ENCODE results near the gene ZNF423. TPM values are rescaled to one million over a fixed set of nuclear protein-coding genes. Genes with fewer than 3 reads are reported as not detected.

ZNF423 gene
- total and polyA plus RNA-seq, 9 of the 15 experiments (the other 6 are each of a cell fraction or from before 2014, with no cell fraction given): not detected

DNA sequence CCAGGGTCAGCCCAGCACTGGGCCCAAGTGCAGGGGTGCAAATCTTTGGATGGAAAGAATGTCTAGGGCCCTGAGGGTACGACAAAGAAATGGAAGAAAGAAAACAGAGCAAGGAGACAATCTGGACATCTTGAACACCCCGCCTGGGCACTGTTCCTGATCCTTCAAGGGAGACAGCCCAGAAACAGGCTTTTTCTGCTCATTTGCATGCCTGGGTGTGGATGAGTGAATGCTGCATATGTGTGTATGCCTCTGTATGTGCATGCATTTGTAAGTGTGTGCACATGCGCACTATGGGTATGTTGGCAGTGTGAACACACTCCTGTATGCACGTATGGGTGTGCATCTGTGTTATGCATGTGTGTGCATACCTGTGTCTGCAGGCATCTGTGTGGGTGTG, 79.2 kb downstream of the ZNF423 start:
- no peak overlapping the region for H3K4me3 ChIP-seq
- FAIRE-seq (no peak), DNase-seq (ENCODE audit: extremely low read depth in 1 of 4, low spot score in 3 of 4) (no peak), ATAC-seq (no peak)
- CTCF ChIA-PET (ENCODE audit: low intra/inter-chr PET ratio): no interaction called here
- POLR2A ChIA-PET: no interaction called here
- no peaks in the 10 kb centered on the region for H3K9me1 ChIP-seq (ENCODE audit: control insufficient read depth, insufficient read depth, low read length)
- intact Hi-C loops (cut with micrococcal nuclease): no loop called here
- H3K27ac ChIP-seq (ENCODE audit: extremely low read depth, low read depth, low read length): no peak overlapping the region
- no peak overlapping the region for H3K4me2 ChIP-seq (ENCODE audit: insufficient read depth, low read length)
- H3K27me3 ChIP-seq (ENCODE audit: control insufficient read depth in 2 of 2, insufficient read depth in 2 of 2, low read length in 2 of 2): peaks cover 0 to 18% of the 10 kb centered on the region in 2 experiments; a peak in 3 of 5 replicates
- H4K20me1 ChIP-seq (replicated peaks; ENCODE audit: control insufficient read depth, insufficient read depth, low read length): no peaks in the 10 kb centered on the region; the same call in 1 of the 2 replicates
- no peaks in the 10 kb centered on the region for H3K36me3 ChIP-seq (ENCODE audit: control insufficient read depth, insufficient read depth, low read length)
- no peak overlapping the region for H3K9ac ChIP-seq (ENCODE audit: insufficient read depth in 1 of 2, low read depth in 2 of 2, low read length in 2 of 2)
- no peaks in the 10 kb centered on the region for H3K4me1 ChIP-seq (replicated peaks in 1 of 2; ENCODE audit: control insufficient read depth in 2 of 2, insufficient read depth in 2 of 2, low read length in 2 of 2)
- H3K9me3 ChIP-seq (replicated peaks; ENCODE audit: control insufficient read depth, insufficient read depth, low read depth, low read length): no peaks in the 10 kb centered on the region
- H2AFZ ChIP-seq (ENCODE audit: low read depth, low read length): no peak overlapping the region
- WGBS (ENCODE audit: insufficient coverage, low coverage, missing lambda C conversion rate): 0% methylated on average over 4 of the region's 4 CpGs
- no peaks in the 10 kb centered on the region for H3K79me2 ChIP-seq (ENCODE audit: control insufficient read depth, insufficient read depth, low read length)
- no TSS peak for BruUV-seq (replicated peaks)
- in situ Hi-C loops (cut with MboI): no loop called here
- TF ChIP-seq LCOR (CRISPR knock-in tag; IDR thresholded peaks at IDR 0.05) (no peak), GATA2 (CRISPR knock-in tag; IDR thresholded peaks at IDR 0.05) (no peak), HNRNPLL (IDR thresholded peaks at IDR 0.05; ENCODE audit: low read depth, low read length, poor library complexity, severe bottlenecking) (no peak), ZBTB1 (CRISPR knock-in tag; IDR thresholded peaks at IDR 0.05; ENCODE audit: borderline replicate concordance, low read depth) (no peak), ZBTB8A (IDR thresholded peaks at IDR 0.05; ENCODE audit: partially characterized antibody) (no peak), ELF1 (tag; IDR thresholded peaks at IDR 0.05) (no peak), BRF2 (IDR thresholded peaks at IDR 0.05; ENCODE audit: borderline replicate concordance, insufficient read depth, insufficient read length) (no peak), ZNF263 (CRISPR knock-in tag; IDR thresholded peaks at IDR 0.05; ENCODE audit: borderline replicate concordance) (no peak), MTA3 (IDR thresholded peaks at IDR 0.05; ENCODE audit: borderline replicate concordance) (no peak), ZNF277 (CRISPR knock-in tag; IDR thresholded peaks at IDR 0.05; ENCODE audit: borderline replicate concordance) (no peak), POU5F1 (IDR thresholded peaks at IDR 0.05; ENCODE audit: borderline replicate concordance, low read depth, low read length, partially characterized antibody) (no peak)
- TF ChIP-seq, protein P1, sequence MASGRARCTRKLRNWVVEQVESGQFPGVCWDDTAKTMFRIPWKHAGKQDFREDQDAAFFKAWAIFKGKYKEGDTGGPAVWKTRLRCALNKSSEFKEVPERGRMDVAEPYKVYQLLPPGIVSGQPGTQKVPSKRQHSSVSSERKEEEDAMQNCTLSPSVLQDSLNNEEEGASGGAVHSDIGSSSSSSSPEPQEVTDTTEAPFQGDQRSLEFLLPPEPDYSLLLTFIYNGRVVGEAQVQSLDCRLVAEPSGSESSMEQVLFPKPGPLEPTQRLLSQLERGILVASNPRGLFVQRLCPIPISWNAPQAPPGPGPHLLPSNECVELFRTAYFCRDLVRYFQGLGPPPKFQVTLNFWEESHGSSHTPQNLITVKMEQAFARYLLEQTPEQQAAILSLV (tag; IDR thresholded peaks at IDR 0.05): no peak
- TF ChIP-seq, protein P2, sequence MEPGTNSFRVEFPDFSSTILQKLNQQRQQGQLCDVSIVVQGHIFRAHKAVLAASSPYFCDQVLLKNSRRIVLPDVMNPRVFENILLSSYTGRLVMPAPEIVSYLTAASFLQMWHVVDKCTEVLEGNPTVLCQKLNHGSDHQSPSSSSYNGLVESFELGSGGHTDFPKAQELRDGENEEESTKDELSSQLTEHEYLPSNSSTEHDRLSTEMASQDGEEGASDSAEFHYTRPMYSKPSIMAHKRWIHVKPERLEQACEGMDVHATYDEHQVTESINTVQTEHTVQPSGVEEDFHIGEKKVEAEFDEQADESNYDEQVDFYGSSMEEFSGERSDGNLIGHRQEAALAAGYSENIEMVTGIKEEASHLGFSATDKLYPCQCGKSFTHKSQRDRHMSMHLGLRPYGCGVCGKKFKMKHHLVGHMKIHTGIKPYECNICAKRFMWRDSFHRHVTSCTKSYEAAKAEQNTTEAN (CRISPR knock-in tag; IDR thresholded peaks at IDR 0.05): no peak
- TF ChIP-seq, protein P3, sequence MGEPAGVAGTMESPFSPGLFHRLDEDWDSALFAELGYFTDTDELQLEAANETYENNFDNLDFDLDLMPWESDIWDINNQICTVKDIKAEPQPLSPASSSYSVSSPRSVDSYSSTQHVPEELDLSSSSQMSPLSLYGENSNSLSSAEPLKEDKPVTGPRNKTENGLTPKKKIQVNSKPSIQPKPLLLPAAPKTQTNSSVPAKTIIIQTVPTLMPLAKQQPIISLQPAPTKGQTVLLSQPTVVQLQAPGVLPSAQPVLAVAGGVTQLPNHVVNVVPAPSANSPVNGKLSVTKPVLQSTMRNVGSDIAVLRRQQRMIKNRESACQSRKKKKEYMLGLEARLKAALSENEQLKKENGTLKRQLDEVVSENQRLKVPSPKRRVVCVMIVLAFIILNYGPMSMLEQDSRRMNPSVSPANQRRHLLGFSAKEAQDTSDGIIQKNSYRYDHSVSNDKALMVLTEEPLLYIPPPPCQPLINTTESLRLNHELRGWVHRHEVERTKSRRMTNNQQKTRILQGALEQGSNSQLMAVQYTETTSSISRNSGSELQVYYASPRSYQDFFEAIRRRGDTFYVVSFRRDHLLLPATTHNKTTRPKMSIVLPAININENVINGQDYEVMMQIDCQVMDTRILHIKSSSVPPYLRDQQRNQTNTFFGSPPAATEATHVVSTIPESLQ (CRISPR knock-in tag; IDR thresholded peaks at IDR 0.05): no peak
